ENCODE measurements around the gene SPG11. TPM values are rescaled to one million over a fixed set of nuclear protein-coding genes. Genes with fewer than 3 reads are reported as not detected.

SPG11 gene
- total and polyA plus RNA-seq, 9 of the 15 experiments (the other 6 are each of a cell fraction or from before 2014, with no cell fraction given): 23.3 to 71.2 (median 45.6) TPM

DNA sequence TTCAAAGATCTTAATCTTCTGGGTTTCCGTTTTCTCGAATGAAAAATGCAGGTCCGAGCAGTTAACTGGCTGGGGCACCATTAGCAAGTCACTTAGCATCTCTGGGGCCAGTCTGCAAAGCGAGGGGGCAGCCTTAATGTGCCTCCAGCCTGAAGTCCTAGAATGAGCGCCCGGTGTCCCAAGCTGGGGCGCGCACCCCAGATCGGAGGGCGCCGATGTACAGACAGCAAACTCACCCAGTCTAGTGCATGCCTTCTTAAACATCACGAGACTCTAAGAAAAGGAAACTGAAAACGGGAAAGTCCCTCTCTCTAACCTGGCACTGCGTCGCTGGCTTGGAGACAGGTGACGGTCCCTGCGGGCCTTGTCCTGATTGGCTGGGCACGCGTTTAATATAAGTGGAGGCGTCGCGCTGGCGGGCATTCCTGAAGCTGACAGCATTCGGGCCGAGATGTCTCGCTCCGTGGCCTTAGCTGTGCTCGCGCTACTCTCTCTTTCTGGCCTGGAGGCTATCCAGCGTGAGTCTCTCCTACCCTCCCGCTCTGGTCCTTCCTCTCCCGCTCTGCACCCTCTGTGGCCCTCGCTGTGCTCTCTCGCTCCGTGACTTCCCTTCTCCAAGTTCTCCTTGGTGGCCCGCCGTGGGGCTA lies 47.8 kb upstream of the SPG11 start, which contains the start of the genes B2M and PATL2 (continued):
- TF ChIP-seq CBX3 (IDR thresholded peaks at IDR 0.05; ENCODE audit: borderline replicate concordance in 1 of 2, low read length in 2 of 2) (no peak), MED1 (CRISPR knock-in tag; IDR thresholded peaks at IDR 0.05; ENCODE audit: borderline replicate concordance) (no peak), SRSF3 (IDR thresholded peaks at IDR 0.05; ENCODE audit: insufficient read depth, low read length) (no peak), ETV6 (IDR thresholded peaks at IDR 0.05; ENCODE audit: borderline replicate concordance in 1 of 2, low read depth in 2 of 2, low read length in 1 of 2) (no peak), ETV6 (CRISPR knock-in tag; IDR thresholded peaks at IDR 0.05; ENCODE audit: borderline replicate concordance) (no peak), HDAC6 (IDR thresholded peaks at IDR 0.05; ENCODE audit: low read depth, low read length) (no peak), RB1 (IDR thresholded peaks at IDR 0.05; ENCODE audit: low read depth) (peak; percentile 44), ZBTB7A (IDR thresholded peaks at IDR 0.05; ENCODE audit: borderline replicate concordance, control insufficient read depth, low read depth, low read length) (no peak), MBD2 (IDR thresholded peaks at IDR 0.05; ENCODE audit: borderline replicate concordance, low read depth) (peak; percentile 92), GABPA (tag; conservative IDR thresholded peaks at IDR 0.05; ENCODE audit: low read depth) (no peak), MECOM (CRISPR knock-in tag; IDR thresholded peaks at IDR 0.05) (no peak), ZNF717 (CRISPR knock-in tag; IDR thresholded peaks at IDR 0.05) (no peak), SAFB2 (IDR thresholded peaks at IDR 0.05; ENCODE audit: borderline replicate concordance, low read depth, low read length, severe bottlenecking) (no peak)
- TF ChIP-seq, protein P1, sequence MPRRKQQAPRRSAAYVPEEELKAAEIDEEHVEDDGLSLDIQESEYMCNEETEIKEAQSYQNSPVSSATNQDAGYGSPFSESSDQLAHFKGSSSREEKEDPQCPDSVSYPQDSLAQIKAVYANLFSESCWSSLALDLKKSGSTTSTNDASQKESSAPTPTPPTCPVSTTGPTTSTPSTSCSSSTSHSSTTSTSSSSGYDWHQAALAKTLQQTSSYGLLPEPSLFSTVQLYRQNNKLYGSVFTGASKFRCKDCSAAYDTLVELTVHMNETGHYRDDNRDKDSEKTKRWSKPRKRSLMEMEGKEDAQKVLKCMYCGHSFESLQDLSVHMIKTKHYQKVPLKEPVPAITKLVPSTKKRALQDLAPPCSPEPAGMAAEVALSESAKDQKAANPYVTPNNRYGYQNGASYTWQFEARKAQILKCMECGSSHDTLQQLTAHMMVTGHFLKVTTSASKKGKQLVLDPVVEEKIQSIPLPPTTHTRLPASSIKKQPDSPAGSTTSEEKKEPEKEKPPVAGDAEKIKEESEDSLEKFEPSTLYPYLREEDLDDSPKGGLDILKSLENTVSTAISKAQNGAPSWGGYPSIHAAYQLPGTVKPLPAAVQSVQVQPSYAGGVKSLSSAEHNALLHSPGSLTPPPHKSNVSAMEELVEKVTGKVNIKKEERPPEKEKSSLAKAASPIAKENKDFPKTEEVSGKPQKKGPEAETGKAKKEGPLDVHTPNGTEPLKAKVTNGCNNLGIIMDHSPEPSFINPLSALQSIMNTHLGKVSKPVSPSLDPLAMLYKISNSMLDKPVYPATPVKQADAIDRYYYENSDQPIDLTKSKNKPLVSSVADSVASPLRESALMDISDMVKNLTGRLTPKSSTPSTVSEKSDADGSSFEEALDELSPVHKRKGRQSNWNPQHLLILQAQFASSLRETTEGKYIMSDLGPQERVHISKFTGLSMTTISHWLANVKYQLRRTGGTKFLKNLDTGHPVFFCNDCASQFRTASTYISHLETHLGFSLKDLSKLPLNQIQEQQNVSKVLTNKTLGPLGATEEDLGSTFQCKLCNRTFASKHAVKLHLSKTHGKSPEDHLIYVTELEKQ (CRISPR knock-in tag; IDR thresholded peaks at IDR 0.05): no peak
- TF ChIP-seq, protein P2, sequence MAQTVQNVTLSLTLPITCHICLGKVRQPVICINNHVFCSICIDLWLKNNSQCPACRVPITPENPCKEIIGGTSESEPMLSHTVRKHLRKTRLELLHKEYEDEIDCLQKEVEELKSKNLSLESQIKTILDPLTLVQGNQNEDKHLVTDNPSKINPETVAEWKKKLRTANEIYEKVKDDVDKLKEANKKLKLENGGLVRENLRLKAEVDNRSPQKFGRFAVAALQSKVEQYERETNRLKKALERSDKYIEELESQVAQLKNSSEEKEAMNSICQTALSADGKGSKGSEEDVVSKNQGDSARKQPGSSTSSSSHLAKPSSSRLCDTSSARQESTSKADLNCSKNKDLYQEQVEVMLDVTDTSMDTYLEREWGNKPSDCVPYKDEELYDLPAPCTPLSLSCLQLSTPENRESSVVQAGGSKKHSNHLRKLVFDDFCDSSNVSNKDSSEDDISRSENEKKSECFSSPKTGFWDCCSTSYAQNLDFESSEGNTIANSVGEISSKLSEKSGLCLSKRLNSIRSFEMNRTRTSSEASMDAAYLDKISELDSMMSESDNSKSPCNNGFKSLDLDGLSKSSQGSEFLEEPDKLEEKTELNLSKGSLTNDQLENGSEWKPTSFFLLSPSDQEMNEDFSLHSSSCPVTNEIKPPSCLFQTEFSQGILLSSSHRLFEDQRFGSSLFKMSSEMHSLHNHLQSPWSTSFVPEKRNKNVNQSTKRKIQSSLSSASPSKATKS (CRISPR knock-in tag; IDR thresholded peaks at IDR 0.05): no peak
- TF ChIP-seq, protein P3, sequence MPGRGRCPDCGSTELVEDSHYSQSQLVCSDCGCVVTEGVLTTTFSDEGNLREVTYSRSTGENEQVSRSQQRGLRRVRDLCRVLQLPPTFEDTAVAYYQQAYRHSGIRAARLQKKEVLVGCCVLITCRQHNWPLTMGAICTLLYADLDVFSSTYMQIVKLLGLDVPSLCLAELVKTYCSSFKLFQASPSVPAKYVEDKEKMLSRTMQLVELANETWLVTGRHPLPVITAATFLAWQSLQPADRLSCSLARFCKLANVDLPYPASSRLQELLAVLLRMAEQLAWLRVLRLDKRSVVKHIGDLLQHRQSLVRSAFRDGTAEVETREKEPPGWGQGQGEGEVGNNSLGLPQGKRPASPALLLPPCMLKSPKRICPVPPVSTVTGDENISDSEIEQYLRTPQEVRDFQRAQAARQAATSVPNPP (IDR thresholded peaks at IDR 0.05; ENCODE audit: borderline replicate concordance, insufficient read depth, insufficient read length): no peak

All from K562 (cell line).